HL-60 (cell line): ENCODE data around the gene POLR2L.

Experiments used
- CTCF ChIP-seq: IDR thresholded peaks from one replicate; pipeline ENCODE4 v1.5.1; 2011; ENCODE audit warnings: low read length, control low read depth, inconsistent platforms; ENCODE audit not compliant: insufficient read depth
- POLR2AphosphoS5 ChIP-seq: IDR thresholded peaks from 2 replicates; pipeline ENCODE4 v1.6.1; 2012; ENCODE audit warnings: low read depth

GRCh38 chr11:824942-825341 is 17.4 kb downstream of the POLR2L start:
- TF ChIP-seq CTCF, result no peak
- no peak for TF ChIP-seq POLR2AphosphoS5
